GM12878 (cell line): ENCODE measurements around the gene ECEL1. TPM values are rescaled to one million over a fixed set of nuclear protein-coding genes. Genes with fewer than 3 reads are reported as not detected.

ENCODE experiments used
- ATAC-seq: fragments of 200-7000 bp; cut with Tn5 transposase; 3 replicates; pipeline ENCODE4 v1.9.1; 2020; ENCODE audit warnings: mild to moderate bottlenecking, moderate library complexity
- BruUV-seq: library from RNA; stranded (reverse); fragments of 400-500 nt; replicated peaks from 2 replicates; lab custom pipeline; 2021; lab: Mats Ljungman, UMichigan
- CTCF ChIA-PET: fragments of 300-600 bp; sonication (Branson Sonifier 250); formaldehyde crosslinking; extraction: SDS; loops from one replicate; lab custom pipeline; 2021; ENCODE audit warnings: inconsistent platforms; lab: Yijun Ruan, JAX
- POLR2A ChIA-PET: fragments of 350-600 bp; formaldehyde crosslinking; extraction: SDS; loops from one replicate; lab custom pipeline; 2021; ENCODE audit warnings: inconsistent platforms; lab: Charles Lee
- RAD21 ChIA-PET: fragments of 300-600 bp; sonication (Branson Sonifier 250); formaldehyde crosslinking; loops from one replicate; lab custom pipeline; 2023; ENCODE audit warnings: antibody characterized with exemption; ENCODE audit not compliant: unreplicated experiment; lab: Charles Lee
- SMC1A ChIA-PET: fragments of 300-600 bp; sonication (Branson Sonifier 250); formaldehyde crosslinking; loops from one replicate; lab custom pipeline; 2023; ENCODE audit not compliant: unreplicated experiment, uncharacterized antibody; lab: Charles Lee
- DNase-seq: peaks from one replicate; pipeline ENCODE4 v3.0.0-alpha.2; 2011; ENCODE audit warnings: low read depth, low spot score
- FAIRE-seq: peaks from 3 replicates; lab custom pipeline; 2011; peaks lifted over from hg19 to GRCh38; lab: Jason Lieb, UNC
- H2AFZ ChIP-seq: 2 replicates; pipeline ENCODE4 v1.6.0; 2011; ENCODE audit warnings: low read depth, low read length, control low read depth; ENCODE audit not compliant: control insufficient read depth
- H3K27ac ChIP-seq: 2 replicates; pipeline ENCODE4 v1.5.1; 2011; ENCODE audit warnings: control low read depth; ENCODE audit not compliant: control insufficient read depth, insufficient read depth
- H3K27me3 ChIP-seq, 2 experiments: replicated peaks in 1 of 2; 2 replicates each; pipeline versions ENCODE4 v1.6.0 to v1.6.1; 2011; ENCODE audit warnings: low read length in 1 of 2; ENCODE audit not compliant: control insufficient read depth in 2 of 2, insufficient read depth in 2 of 2
- H3K36me3 ChIP-seq, 2 experiments: 2 replicates each; pipeline ENCODE4 v1.5.1; 2011; ENCODE audit warnings: low read length in 1 of 2; ENCODE audit not compliant: control insufficient read depth in 2 of 2, insufficient read depth in 2 of 2
- H3K4me1 ChIP-seq: 2 replicates; pipeline ENCODE4 v1.6.1; 2011; ENCODE audit warnings: mild to moderate bottlenecking, low read length, moderate library complexity, mixed read lengths; ENCODE audit not compliant: control insufficient read depth, insufficient read depth
- H3K4me2 ChIP-seq: 2 replicates; pipeline ENCODE4 v1.6.0; 2011; ENCODE audit warnings: control low read depth; ENCODE audit not compliant: control insufficient read depth, insufficient read depth
- H3K4me3 ChIP-seq: fragments of 200-600 bp; sonication (generic); 2 replicates; pipeline ENCODE4 v1.5.1; 2016
- H3K79me2 ChIP-seq: 2 replicates; pipeline ENCODE4 v1.6.0; 2011; ENCODE audit warnings: low read length; ENCODE audit not compliant: control insufficient read depth, insufficient read depth
- H3K9ac ChIP-seq: 2 replicates; pipeline ENCODE4 v1.8.0; 2011; ENCODE audit warnings: low read length, control low read depth, mixed read lengths; ENCODE audit not compliant: control insufficient read depth, insufficient read depth
- H3K9me3 ChIP-seq: replicated peaks from 3 replicates; pipeline ENCODE4 v1.5.1; 2011; ENCODE audit warnings: mild to moderate bottlenecking, low read length; ENCODE audit not compliant: control insufficient read depth, insufficient read depth
- H4K20me1 ChIP-seq: 2 replicates; pipeline ENCODE4 v1.6.0; 2011; ENCODE audit not compliant: control insufficient read depth, insufficient read depth
- ATF7 ChIP-seq: fragments of 450-650 bp; IDR thresholded peaks from 2 replicates; pipeline ENCODE4 v1.6.1; 2016; ENCODE audit warnings: low read depth, mild to moderate bottlenecking
- BCL11A ChIP-seq: IDR thresholded peaks from 2 replicates; pipeline ENCODE4 v1.6.1; 2011; ENCODE audit warnings: low read depth, low read length
- EGR1 ChIP-seq, 2 experiments: IDR thresholded peaks; 1 replicate in 1 of 2; 2 replicates in 1 of 2; pipeline ENCODE4 v1.6.1; 2011 to 2012; ENCODE audit warnings: low read depth in 2 of 2, low read length in 2 of 2, borderline replicate concordance in 1 of 2, mild to moderate bottlenecking in 1 of 2, moderate library complexity in 1 of 2
- MXI1 ChIP-seq: fragments of 150-350 bp; IDR thresholded peaks from 2 replicates; pipeline ENCODE4 v1.6.1; 2011; ENCODE audit warnings: low read depth, mild to moderate bottlenecking, inconsistent platforms, low read length, improper control_type of control experiment
- RFX5 ChIP-seq: IDR thresholded peaks from 2 replicates; pipeline ENCODE4 v1.6.1; 2011; ENCODE audit warnings: low read depth, low read length, improper control_type of control experiment
- SREBF2 ChIP-seq: IDR thresholded peaks from 2 replicates; pipeline ENCODE4 v1.6.1; 2012; ENCODE audit warnings: mild to moderate bottlenecking, low read length
- SRF ChIP-seq, 2 experiments: IDR thresholded peaks; 2 replicates each; pipeline ENCODE4 v1.6.1; 2011; ENCODE audit warnings: low read depth in 2 of 2, low read length in 2 of 2, mild to moderate bottlenecking in 1 of 2, moderate library complexity in 1 of 2
- TARDBP ChIP-seq: IDR thresholded peaks from 2 replicates; pipeline ENCODE4 v1.6.1; 2016; ENCODE audit warnings: borderline replicate concordance
- WRNIP1 ChIP-seq: IDR thresholded peaks from 2 replicates; pipeline ENCODE4 v1.6.1; 2011; ENCODE audit warnings: low read depth, low read length, improper control_type of control experiment, borderline replicate concordance
- ZNF207 ChIP-seq: fragments of 450-650 bp; IDR thresholded peaks from 2 replicates; pipeline ENCODE4 v1.6.1; 2014; ENCODE audit warnings: antibody characterized with exemption, mild to moderate bottlenecking, borderline replicate concordance
- WGBS: methylation state at CpG from one replicate; pipeline ENCODE4 v1.1.6; 2016; ENCODE audit warnings: low lambda C conversion rate; ENCODE audit not compliant: insufficient replicate concordance, insufficient coverage; ENCODE audit errors: missing lambda C conversion rate; 5-methylcytosine and 5-hydroxymethylcytosine counted together
- in situ Hi-C: fragments of 300-500 bp; cut with MboI; formaldehyde crosslinking; loops from 9 replicates; pipeline ENCODE4 v1.14.3; 2018; ENCODE audit warnings: mixed read lengths
- intact Hi-C: fragments of 100-400 bp; cut with micrococcal nuclease; formaldehyde crosslinking; loops from one replicate; pipeline ENCODE4 v1.14.2; 2022; ENCODE audit not compliant: unreplicated experiment
- polyA plus RNA-seq, 11 experiments: library from polyadenylated mRNA; depleted of rRNA in 4 of 11; unstranded in 6 of 11; stranded (reverse) in 5 of 11; fragments of >200 nt; fragmentation: Nextera tagmentation in 4 of 11; fragmentation: Illumina TruSeq in 1 of 11; extraction: Ambion mirVana in 4 of 11; extraction: Trizol in 1 of 11; gene quantifications; 1 replicate in 1 of 11; 2 replicates in 10 of 11; pipeline versions ENCODE4 v1.2.1 to v1.2.3, GENCODE V29; 2011 to 2016; ENCODE audit warnings: inconsistent platforms in 2 of 11, missing spikeins in 2 of 11, low read depth in 1 of 11
- total RNA-seq, 4 experiments: library from RNA; depleted of rRNA in 3 of 4; stranded (reverse); fragments of >200 nt in 3 of 4; fragmentation: Illumina TruSeq in 1 of 4; extraction: Trizol in 1 of 4; gene quantifications; 2 replicates each; pipeline versions ENCODE4 v1.2.1 to v1.2.3, GENCODE V29; 2013 to 2021
- TF ChIP-seq, protein P1 (sequence below): IDR thresholded peaks from 2 replicates; pipeline ENCODE4 v1.6.1; 2012; ENCODE audit warnings: low read depth, low read length, improper control_type of control experiment
- TF ChIP-seq, protein P2 (sequence below): IDR thresholded peaks from 2 replicates; pipeline ENCODE4 v1.6.1; 2011; ENCODE audit warnings: borderline replicate concordance, low read depth, mild to moderate bottlenecking, moderate library complexity, low read length; ENCODE audit not compliant: insufficient read depth, poor library complexity, severe bottlenecking
- TF ChIP-seq, protein P3 (sequence below): IDR thresholded peaks from 2 replicates; pipeline ENCODE4 v1.6.1; 2012; ENCODE audit warnings: mild to moderate bottlenecking, low read depth, low read length
- TF ChIP-seq, protein P4 (sequence below): fragments of 450-650 bp; formaldehyde crosslinking; IDR thresholded peaks from 2 replicates; pipeline ENCODE4 v1.4.0; 2022; ENCODE audit warnings: mild to moderate bottlenecking, moderate library complexity

The ECEL1 gene
- total and polyA plus RNA-seq, 10 of the 15 experiments (the other 5 are each of a cell fraction or from before 2014, with no cell fraction given) = not detected

DNA sequence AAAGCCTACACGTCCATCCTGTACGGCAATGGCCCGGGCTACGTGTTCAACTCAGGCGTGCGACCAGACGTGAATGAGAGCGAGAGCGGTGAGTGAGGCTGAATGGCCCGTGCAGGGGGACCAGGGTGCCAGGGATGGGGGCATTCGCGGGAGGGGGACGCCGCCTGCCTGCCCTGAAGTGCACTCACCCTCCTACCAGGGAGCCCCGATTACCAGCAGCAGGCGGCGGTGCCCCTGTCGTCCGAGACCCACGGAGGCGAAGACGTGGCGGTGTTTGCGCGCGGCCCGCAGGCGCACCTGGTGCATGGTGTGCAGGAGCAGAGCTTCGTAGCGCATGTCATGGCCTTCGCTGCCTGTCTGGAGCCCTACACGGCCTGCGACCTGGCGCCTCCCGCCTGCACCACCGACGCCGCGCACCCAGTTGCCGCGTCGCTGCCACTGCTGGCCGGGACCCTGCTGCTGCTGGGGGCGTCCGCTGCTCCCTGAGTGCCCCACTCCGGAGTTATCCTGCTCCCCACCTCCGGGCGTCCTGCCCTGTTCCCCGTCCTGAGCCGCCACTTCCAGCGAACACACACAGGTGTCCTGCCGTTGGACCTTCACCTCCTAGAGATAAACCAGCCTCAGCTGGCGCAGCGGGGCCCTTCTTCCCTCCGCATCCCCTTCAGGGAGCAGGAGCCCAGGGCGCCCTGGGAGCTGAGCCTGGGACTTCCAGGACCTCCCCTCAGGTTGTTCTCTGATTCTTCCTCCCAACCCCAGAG lies 28.8 kb downstream of the ECEL1 start:
- H3K9me3 ChIP-seq = no peaks in the 10 kb centered on the region
- in situ Hi-C loops (no loop called here), intact Hi-C loops (no loop called here)
- no peak for DNase-seq
- H2AFZ ChIP-seq = no peak overlapping the region
- H3K36me3 ChIP-seq = no peaks in the 10 kb centered on the region
- SMC1A ChIA-PET = no interaction called here
- no peaks in the 10 kb centered on the region for H3K4me1 ChIP-seq
- POLR2A ChIA-PET = no interaction called here
- CTCF ChIA-PET = no interaction called here
- H4K20me1 ChIP-seq = no peaks in the 10 kb centered on the region
- ATAC-seq = no peak
- no peak overlapping the region for H3K9ac ChIP-seq
- FAIRE-seq = no peak
- H3K4me3 ChIP-seq = no peak overlapping the region
- 63% methylated on average over 52 of the region's 56 CpGs for WGBS
- RAD21 ChIA-PET = no interaction called here
- TF ChIP-seq ZNF207 = no peak
- TF ChIP-seq WRNIP1 = no peak
- no peak for TF ChIP-seq EGR1 (IDR thresholded peaks at IDR 0.05; ENCODE audit: borderline replicate concordance in 1 of 2, low read depth in 2 of 2, low read length in 2 of 2)
- TF ChIP-seq SRF (IDR thresholded peaks at IDR 0.05; ENCODE audit: low read depth in 2 of 2, low read length in 2 of 2) = no peak
- TF ChIP-seq, protein P1, sequence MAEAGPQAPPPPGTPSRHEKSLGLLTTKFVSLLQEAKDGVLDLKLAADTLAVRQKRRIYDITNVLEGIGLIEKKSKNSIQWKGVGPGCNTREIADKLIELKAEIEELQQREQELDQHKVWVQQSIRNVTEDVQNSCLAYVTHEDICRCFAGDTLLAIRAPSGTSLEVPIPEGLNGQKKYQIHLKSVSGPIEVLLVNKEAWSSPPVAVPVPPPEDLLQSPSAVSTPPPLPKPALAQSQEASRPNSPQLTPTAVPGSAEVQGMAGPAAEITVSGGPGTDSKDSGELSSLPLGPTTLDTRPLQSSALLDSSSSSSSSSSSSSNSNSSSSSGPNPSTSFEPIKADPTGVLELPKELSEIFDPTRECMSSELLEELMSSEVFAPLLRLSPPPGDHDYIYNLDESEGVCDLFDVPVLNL = no peak
- TF ChIP-seq RFX5 = no peak
- TF ChIP-seq SREBF2 = no peak
- TF ChIP-seq, protein P2, sequence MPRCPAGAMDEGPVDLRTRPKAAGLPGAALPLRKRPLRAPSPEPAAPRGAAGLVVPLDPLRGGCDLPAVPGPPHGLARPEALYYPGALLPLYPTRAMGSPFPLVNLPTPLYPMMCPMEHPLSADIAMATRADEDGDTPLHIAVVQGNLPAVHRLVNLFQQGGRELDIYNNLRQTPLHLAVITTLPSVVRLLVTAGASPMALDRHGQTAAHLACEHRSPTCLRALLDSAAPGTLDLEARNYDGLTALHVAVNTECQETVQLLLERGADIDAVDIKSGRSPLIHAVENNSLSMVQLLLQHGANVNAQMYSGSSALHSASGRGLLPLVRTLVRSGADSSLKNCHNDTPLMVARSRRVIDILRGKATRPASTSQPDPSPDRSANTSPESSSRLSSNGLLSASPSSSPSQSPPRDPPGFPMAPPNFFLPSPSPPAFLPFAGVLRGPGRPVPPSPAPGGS = no peak
- TF ChIP-seq ATF7 = no peak
- TF ChIP-seq TARDBP = no peak
- TF ChIP-seq BCL11A = no peak
- no peak for TF ChIP-seq MXI1
- TF ChIP-seq, protein P3, sequence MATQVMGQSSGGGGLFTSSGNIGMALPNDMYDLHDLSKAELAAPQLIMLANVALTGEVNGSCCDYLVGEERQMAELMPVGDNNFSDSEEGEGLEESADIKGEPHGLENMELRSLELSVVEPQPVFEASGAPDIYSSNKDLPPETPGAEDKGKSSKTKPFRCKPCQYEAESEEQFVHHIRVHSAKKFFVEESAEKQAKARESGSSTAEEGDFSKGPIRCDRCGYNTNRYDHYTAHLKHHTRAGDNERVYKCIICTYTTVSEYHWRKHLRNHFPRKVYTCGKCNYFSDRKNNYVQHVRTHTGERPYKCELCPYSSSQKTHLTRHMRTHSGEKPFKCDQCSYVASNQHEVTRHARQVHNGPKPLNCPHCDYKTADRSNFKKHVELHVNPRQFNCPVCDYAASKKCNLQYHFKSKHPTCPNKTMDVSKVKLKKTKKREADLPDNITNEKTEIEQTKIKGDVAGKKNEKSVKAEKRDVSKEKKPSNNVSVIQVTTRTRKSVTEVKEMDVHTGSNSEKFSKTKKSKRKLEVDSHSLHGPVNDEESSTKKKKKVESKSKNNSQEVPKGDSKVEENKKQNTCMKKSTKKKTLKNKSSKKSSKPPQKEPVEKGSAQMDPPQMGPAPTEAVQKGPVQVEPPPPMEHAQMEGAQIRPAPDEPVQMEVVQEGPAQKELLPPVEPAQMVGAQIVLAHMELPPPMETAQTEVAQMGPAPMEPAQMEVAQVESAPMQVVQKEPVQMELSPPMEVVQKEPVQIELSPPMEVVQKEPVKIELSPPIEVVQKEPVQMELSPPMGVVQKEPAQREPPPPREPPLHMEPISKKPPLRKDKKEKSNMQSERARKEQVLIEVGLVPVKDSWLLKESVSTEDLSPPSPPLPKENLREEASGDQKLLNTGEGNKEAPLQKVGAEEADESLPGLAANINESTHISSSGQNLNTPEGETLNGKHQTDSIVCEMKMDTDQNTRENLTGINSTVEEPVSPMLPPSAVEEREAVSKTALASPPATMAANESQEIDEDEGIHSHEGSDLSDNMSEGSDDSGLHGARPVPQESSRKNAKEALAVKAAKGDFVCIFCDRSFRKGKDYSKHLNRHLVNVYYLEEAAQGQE = no peak
- TF ChIP-seq, protein P4, sequence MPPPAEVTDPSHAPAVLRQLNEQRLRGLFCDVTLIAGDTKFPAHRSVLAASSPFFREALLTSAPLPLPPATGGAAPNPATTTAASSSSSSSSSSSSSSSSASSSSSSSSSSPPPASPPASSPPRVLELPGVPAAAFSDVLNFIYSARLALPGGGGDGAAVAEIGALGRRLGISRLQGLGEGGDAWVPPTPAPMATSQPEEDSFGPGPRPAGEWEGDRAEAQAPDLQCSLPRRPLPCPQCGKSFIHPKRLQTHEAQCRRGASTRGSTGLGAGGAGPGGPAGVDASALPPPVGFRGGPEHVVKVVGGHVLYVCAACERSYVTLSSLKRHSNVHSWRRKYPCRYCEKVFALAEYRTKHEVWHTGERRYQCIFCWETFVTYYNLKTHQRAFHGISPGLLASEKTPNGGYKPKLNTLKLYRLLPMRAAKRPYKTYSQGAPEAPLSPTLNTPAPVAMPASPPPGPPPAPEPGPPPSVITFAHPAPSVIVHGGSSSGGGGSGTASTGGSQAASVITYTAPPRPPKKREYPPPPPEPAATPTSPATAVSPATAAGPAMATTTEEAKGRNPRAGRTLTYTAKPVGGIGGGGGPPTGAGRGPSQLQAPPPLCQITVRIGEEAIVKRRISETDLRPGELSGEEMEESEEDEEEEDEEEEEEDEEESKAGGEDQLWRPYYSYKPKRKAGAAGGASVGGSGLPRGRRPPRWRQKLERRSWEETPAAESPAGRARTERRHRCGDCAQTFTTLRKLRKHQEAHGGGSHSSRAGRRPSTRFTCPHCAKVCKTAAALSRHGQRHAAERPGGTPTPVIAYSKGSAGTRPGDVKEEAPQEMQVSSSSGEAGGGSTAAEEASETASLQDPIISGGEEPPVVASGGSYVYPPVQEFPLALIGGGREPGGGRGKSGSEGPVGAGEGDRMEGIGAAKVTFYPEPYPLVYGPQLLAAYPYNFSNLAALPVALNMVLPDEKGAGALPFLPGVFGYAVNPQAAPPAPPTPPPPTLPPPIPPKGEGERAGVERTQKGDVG (CRISPR knock-in tag) = no peak
- TF ChIP-seq, all 136 proteins: peak for 0
- Histone ChIP-seq H3K4me2 (no peak overlapping the region), H3K79me2 (no peaks in the 10 kb centered on the region), H3K27me3 (no peaks in the 10 kb centered on the region; a peak in 1 of 4 replicates), H3K27ac (no peak overlapping the region)
- BruUV-seq = no TSS peak
